Islet of Langerhans (tissue), 1 donor: ENCODE results near the gene PTBP1.
"Not testable (repeated sequence)": the region's sequence is repeated elsewhere in the genome, so short reads cannot be mapped to it uniquely, and the experiment has no call there.

Experiments
- FAIRE-seq: peaks from one replicate; lab custom pipeline; 2011; peaks lifted over from hg19 to GRCh38; lab: Jason Lieb, UNC

PTBP1 gene

GRCh38 chr19:811506-812048 is 14.3 kb downstream of the PTBP1 start:
- no peak for FAIRE-seq

GRCh38 chr19:812049-812746 is 14.9 kb downstream of the PTBP1 start:
- FAIRE-seq: no peak

- FAIRE-seq: no peak
These were observed 15.5 kb downstream of the PTBP1 start for GRCh38 chr19:812747-813218.

GRCh38 chr19:813219-814151 is 16.2 kb downstream of the PTBP1 start:
- no peak for FAIRE-seq

- FAIRE-seq: no peak
These were observed 17.2 kb downstream of the PTBP1 start for GRCh38 chr19:814152-815078.

GRCh38 chr19:815079-815774 is 18.0 kb downstream of the PTBP1 start:
- no peak for FAIRE-seq

- FAIRE-seq: no peak
These were observed 18.7 kb downstream of the PTBP1 start for GRCh38 chr19:815775-816499.

GRCh38 chr19:816500-816857 is 19.2 kb downstream of the PTBP1 start:
- FAIRE-seq: no peak

GRCh38 chr19:820212-820611 is 23.0 kb downstream of the PTBP1 start:
- not testable (repeated sequence) for FAIRE-seq

- no peak for FAIRE-seq
These were observed 24.1 kb downstream of the PTBP1 start for GRCh38 chr19:821231-821824.

GRCh38 chr19:821825-822503 is 24.7 kb downstream of the PTBP1 start, which contains the start of gene PLPPR3:
PLPPR3 (minus strand) TSS chr19:821955; CDS start chr19:821559, 396 bp downstream.
- FAIRE-seq: no peak

GRCh38 chr19:823565-824121 is 26.4 kb downstream of the PTBP1 start:
- FAIRE-seq: no peak

GRCh38 chr19:824885-825284 is 27.6 kb downstream of the PTBP1 start:
- no peak for FAIRE-seq

GRCh38 chr19:825897-826644 is 28.8 kb downstream of the PTBP1 start:
- no peak for FAIRE-seq

GRCh38 chr19:827314-827709 is 30.1 kb downstream of the PTBP1 start:
- FAIRE-seq: no peak

- no peak for FAIRE-seq
These were observed 30.6 kb downstream of the PTBP1 start, which contains the start of gene AZU1 for GRCh38 chr19:827710-828321. AZU1 (plus strand) TSS chr19:827837; CDS start chr19:827847, 10 bp downstream.

- FAIRE-seq: no peak
These were observed 32.0 kb downstream of the PTBP1 start for GRCh38 chr19:829129-829758.
